SU-DHL-6 (cell line): ENCODE measurements around the gene RTBDN.

Source experiments
- CTCF ChIP-seq: fragments of 200-600 bp; sonication (generic); IDR thresholded peaks from one replicate; pipeline ENCODE4 v1.5.1; 2017; ENCODE audit warnings: antibody characterized with exemption, mild to moderate bottlenecking, low read length, moderate library complexity; ENCODE audit not compliant: insufficient read depth, poor library complexity, severe bottlenecking
- EZH2phosphoT487 ChIP-seq: fragments of 200-600 bp; sonication (generic), shearing (Covaris generic); conservative IDR thresholded peaks from 2 replicates; pipeline ENCODE4 v1.6.1; 2018; ENCODE audit warnings: mild to moderate bottlenecking, antibody characterized with exemption, low read length, moderate library complexity, mixed read lengths

- TF ChIP-seq CTCF = peak; percentile 80
- no peak for TF ChIP-seq EZH2phosphoT487
Observed at GRCh38 chr19:12847159-12848139, 13.1 kb upstream of the RTBDN start.
